ENCODE measurements around the gene ATAD3C.
"Not testable (repeated sequence)": the region's sequence is repeated elsewhere in the genome, so short reads cannot be mapped to it uniquely, and the experiment has no call there.

DNA sequence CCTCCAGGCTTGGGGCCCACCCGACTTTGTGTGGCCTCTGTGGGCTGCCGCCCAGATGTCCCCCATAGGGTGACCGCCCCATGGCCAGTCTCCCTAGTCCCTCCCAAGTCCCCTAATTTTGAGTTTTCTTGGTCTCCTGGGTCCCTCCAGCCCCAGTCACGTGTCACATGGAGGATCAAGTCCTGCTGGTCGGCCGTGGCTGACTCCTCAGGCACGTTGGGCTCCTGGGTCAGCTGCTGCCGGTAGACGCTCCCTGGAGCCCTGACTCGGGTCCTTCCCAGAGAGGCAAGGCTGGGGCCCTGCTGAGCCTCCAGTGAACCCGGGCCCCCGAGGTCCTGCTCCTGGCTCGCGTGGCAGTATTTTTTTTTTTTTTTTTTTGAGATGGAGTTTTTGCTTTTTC, 10.2 kb downstream of the ATAD3C start:
- not testable (repeated sequence) for TF ChIP-seq POLR2A (IDR thresholded peaks at IDR 0.05); CTCF (IDR thresholded peaks at IDR 0.05 in 8 of 11, conservative IDR thresholded peaks at IDR 0.05 in 3 of 11)

Data from spleen (tissue), 7 donors.